ENCODE data around the gene ZSWIM1. TPM values are rescaled to one million over a fixed set of nuclear protein-coding genes. Genes with fewer than 3 reads are reported as not detected.

The ZSWIM1 gene
- total and polyA plus RNA-seq, 2 of the 13 experiments (the other 11 are each of a cell fraction or from before 2014, with no cell fraction given), result 9.5 to 11.7 TPM

GRCh38 chr20:45880988-45881788 is at the start of gene ZSWIM1 (continued):
- 0 out of 2 replicates have a peak, but pooled peaks have one; percentile 57 for TF ChIP-seq ZNF329 (CRISPR knock-in tag; IDR thresholded peaks at IDR 0.05; ENCODE audit: low read depth)
- no peak for TF ChIP-seq ZNF850 (CRISPR knock-in tag; conservative IDR thresholded peaks at IDR 0.05)
- peak; percentile 80; the same call in 1 of the 2 replicates for TF ChIP-seq ZNF274 (CRISPR knock-in tag; IDR thresholded peaks at IDR 0.05)
- peak; percentile 64; the same call in 1 of the 2 replicates for TF ChIP-seq KLF6 (CRISPR knock-in tag; IDR thresholded peaks at IDR 0.05)
- TF ChIP-seq ZNF766 (CRISPR knock-in tag; IDR thresholded peaks at IDR 0.05; ENCODE audit: borderline replicate concordance), result no peak; the same call in none of the 2 replicates
- peak; percentile 87 for TF ChIP-seq TBX2 (CRISPR knock-in tag; IDR thresholded peaks at IDR 0.05; ENCODE audit: borderline replicate concordance)
- TF ChIP-seq ZNF619 (CRISPR knock-in tag; IDR thresholded peaks at IDR 0.05), result peak; percentile 92; the same call in 1 of the 2 replicates
- TF ChIP-seq KAT2B (IDR thresholded peaks at IDR 0.05; ENCODE audit: borderline replicate concordance, low read depth, low read length), result no peak
- peak; percentile 39 for TF ChIP-seq SMC3 (IDR thresholded peaks at IDR 0.05; ENCODE audit: low read length)
- TF ChIP-seq KDM1A (CRISPR knock-in tag; IDR thresholded peaks at IDR 0.05), result no peak
- 0 out of 2 replicates have a peak, but pooled peaks have one; percentile 9 for TF ChIP-seq MIXL1 (CRISPR knock-in tag; IDR thresholded peaks at IDR 0.05)
- 0 out of 2 replicates have a peak, but pooled peaks have one; percentile 41 for TF ChIP-seq STAT6 (CRISPR knock-in tag; IDR thresholded peaks at IDR 0.05; ENCODE audit: borderline replicate concordance)
- peak; percentile 85; the same call in 1 of the 2 replicates for TF ChIP-seq SMYD3 (CRISPR knock-in tag; IDR thresholded peaks at IDR 0.05)
- no peak for TF ChIP-seq ZSCAN22 (CRISPR knock-in tag; IDR thresholded peaks at IDR 0.05)
- TF ChIP-seq NR2F2 (IDR thresholded peaks at IDR 0.05; ENCODE audit: borderline replicate concordance, low read depth), result peak; percentile 89
- TF ChIP-seq ZNF800 (CRISPR knock-in tag; IDR thresholded peaks at IDR 0.05), result peak; percentile 59; the same call in 1 of the 2 replicates
- no peak for TF ChIP-seq HNRNPLL (IDR thresholded peaks at IDR 0.05; ENCODE audit: low read depth, low read length, poor library complexity, severe bottlenecking)
- TF ChIP-seq ZNF704 (CRISPR knock-in tag; IDR thresholded peaks at IDR 0.05; ENCODE audit: borderline replicate concordance), result peak; percentile 90
- no peak for TF ChIP-seq ZNF747 (CRISPR knock-in tag; IDR thresholded peaks at IDR 0.05; ENCODE audit: borderline replicate concordance)
- no peak; the same call in 1 of the 2 replicates for TF ChIP-seq ZBTB10 (CRISPR knock-in tag; IDR thresholded peaks at IDR 0.05; ENCODE audit: borderline replicate concordance)
